ENCODE data around the gene FLT4. TPM values are rescaled to one million over a fixed set of nuclear protein-coding genes. Genes with fewer than 3 reads are reported as not detected.

Gene FLT4
- total and polyA plus RNA-seq, 8 donors: 0.93 to 9.5 (median 3.1) TPM

- H3K27ac ChIP-seq: no peak overlapping the region
- DNase-seq: no peak
- intact Hi-C loops (cut with DNase I; ENCODE audit: low total_unique reads): no loop called here
- H3K9me3 ChIP-seq: no peaks in the 10 kb centered on the region
- no peaks in the 10 kb centered on the region for H3K4me1 ChIP-seq
- peaks cover 0 to 5% (median 0%) of the 10 kb centered on the region in 3 donors for H3K27me3 ChIP-seq
- H3K4me3 ChIP-seq: no peak overlapping the region
- TF ChIP-seq POLR2A (IDR thresholded peaks at IDR 0.05): no peak
- TF ChIP-seq, protein P1, sequence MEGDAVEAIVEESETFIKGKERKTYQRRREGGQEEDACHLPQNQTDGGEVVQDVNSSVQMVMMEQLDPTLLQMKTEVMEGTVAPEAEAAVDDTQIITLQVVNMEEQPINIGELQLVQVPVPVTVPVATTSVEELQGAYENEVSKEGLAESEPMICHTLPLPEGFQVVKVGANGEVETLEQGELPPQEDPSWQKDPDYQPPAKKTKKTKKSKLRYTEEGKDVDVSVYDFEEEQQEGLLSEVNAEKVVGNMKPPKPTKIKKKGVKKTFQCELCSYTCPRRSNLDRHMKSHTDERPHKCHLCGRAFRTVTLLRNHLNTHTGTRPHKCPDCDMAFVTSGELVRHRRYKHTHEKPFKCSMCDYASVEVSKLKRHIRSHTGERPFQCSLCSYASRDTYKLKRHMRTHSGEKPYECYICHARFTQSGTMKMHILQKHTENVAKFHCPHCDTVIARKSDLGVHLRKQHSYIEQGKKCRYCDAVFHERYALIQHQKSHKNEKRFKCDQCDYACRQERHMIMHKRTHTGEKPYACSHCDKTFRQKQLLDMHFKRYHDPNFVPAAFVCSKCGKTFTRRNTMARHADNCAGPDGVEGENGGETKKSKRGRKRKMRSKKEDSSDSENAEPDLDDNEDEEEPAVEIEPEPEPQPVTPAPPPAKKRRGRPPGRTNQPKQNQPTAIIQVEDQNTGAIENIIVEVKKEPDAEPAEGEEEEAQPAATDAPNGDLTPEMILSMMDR (IDR thresholded peaks at IDR 0.05): no peak
- no peak for TF ChIP-seq POLR2AphosphoS5 (IDR thresholded peaks at IDR 0.05)
- TF ChIP-seq EP300 (IDR thresholded peaks at IDR 0.05): no peak
- WGBS, 5 donors: 84 to 91% (median 87%) methylated on average over 15 of the region's 15 CpGs
- no peaks in the 10 kb centered on the region for H3K36me3 ChIP-seq
These were observed 40.0 kb downstream of the FLT4 start for GRCh38 chr5:180609386-180609785.

GRCh38 chr5:180608572-180609310 is 40.7 kb downstream of the FLT4 start:
- DNase-seq: no peak
- Histone ChIP-seq H3K4me3 (no peak overlapping the region), H3K27ac (no peak overlapping the region), H3K27me3 (peaks cover 0 to 5% (median 0%) of the 10 kb centered on the region in 3 donors), H3K4me1 (no peaks in the 10 kb centered on the region), H3K9me3 (no peaks in the 10 kb centered on the region), H3K36me3 (no peaks in the 10 kb centered on the region)
- 82 to 90% (median 87%) methylated on average over 23 to 26 of the region's 26 CpGs for WGBS, 5 donors
- intact Hi-C loops (cut with DNase I; ENCODE audit: low total_unique reads): no loop called here
- no peak for TF ChIP-seq POLR2AphosphoS5 (IDR thresholded peaks at IDR 0.05)
- TF ChIP-seq, protein P1 (IDR thresholded peaks at IDR 0.05): no peak
- no peak for TF ChIP-seq EP300 (IDR thresholded peaks at IDR 0.05)
- no peak for TF ChIP-seq POLR2A (IDR thresholded peaks at IDR 0.05)

DNA sequence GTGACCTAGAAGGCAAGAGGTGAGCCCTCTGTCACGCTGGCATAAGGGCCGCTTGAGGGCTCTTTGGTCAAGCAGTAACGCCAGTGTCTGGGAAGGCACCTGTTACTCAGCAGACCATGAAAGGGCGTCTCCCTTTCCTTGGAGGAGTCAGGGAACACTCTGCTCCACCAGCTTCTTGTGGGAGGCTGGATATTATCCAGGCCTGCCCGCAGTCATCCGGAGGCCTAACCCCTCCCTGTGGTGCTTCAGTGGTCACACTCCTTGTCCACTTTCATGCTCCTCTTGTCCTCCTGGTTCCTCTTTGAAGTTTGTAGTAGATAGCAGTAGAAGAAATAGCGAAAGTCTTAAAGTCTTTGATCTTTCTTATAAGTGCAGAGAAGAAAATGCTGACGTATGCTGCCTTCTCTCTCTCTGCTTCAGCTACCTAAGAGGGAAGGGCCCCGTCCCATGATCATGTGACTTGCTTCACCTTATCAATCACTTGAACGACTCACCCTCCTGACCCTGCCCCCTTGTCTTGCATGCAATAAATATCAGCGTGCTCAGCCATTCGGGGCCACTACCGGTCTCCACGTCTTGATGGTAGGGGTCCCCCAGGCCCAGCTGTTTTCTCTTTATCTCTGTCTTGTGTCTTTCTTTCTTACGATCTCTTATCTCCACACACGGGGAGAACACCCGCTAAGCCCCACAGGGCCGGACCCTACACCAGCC is 41.4 kb downstream of the FLT4 start:
- H3K9me3 ChIP-seq: no peaks in the 10 kb centered on the region
- intact Hi-C loops (cut with DNase I; ENCODE audit: low total_unique reads): no loop called here
- 30 to 49% (median 45%) methylated on average over 18 of the region's 18 CpGs for WGBS, 5 donors
- no peak overlapping the region for H3K4me3 ChIP-seq
- H3K27me3 ChIP-seq: peaks cover 0 to 5% (median 0%) of the 10 kb centered on the region in 3 donors
- no peak overlapping the region for H3K27ac ChIP-seq
- peak in 1 of 2 donors; percentile 66 for DNase-seq
- TF ChIP-seq POLR2A (IDR thresholded peaks at IDR 0.05) (no peak), EP300 (IDR thresholded peaks at IDR 0.05) (no peak), POLR2AphosphoS5 (IDR thresholded peaks at IDR 0.05) (no peak)
- TF ChIP-seq, protein P1 (IDR thresholded peaks at IDR 0.05): no peak
- no peaks in the 10 kb centered on the region for H3K36me3 ChIP-seq
- H3K4me1 ChIP-seq: no peaks in the 10 kb centered on the region

GRCh38 chr5:180606215-180606785 is 43.1 kb downstream of the FLT4 start:
- H3K4me1 ChIP-seq: no peaks in the 10 kb centered on the region
- TF ChIP-seq POLR2A (IDR thresholded peaks at IDR 0.05) (no peak), POLR2AphosphoS5 (IDR thresholded peaks at IDR 0.05) (no peak), EP300 (IDR thresholded peaks at IDR 0.05) (no peak)
- TF ChIP-seq, protein P1 (IDR thresholded peaks at IDR 0.05): no peak
- no peaks in the 10 kb centered on the region for H3K9me3 ChIP-seq
- peaks cover 0 to 5% (median 0%) of the 10 kb centered on the region in 3 donors for H3K27me3 ChIP-seq
- H3K36me3 ChIP-seq: no peaks in the 10 kb centered on the region
- intact Hi-C loops (cut with DNase I; ENCODE audit: low total_unique reads): no loop called here
- no peak for DNase-seq
- no peak overlapping the region for H3K27ac ChIP-seq
- WGBS, 5 donors: 75 to 81% (median 79%) methylated on average over 21 of the region's 21 CpGs
- no peak overlapping the region for H3K4me3 ChIP-seq
